Naive thymus-derived CD8-positive, alpha-beta T cell (primary cell): ENCODE results near the gene TFF1. TPM values are rescaled to one million over a fixed set of nuclear protein-coding genes. Genes with fewer than 3 reads are reported as not detected.

ENCODE experiments used
- ATAC-seq, 2 donors: fragments of 150-1000 bp; cut with Tn5 transposase in 1 of 2; sonication (Bioruptor Pico), chemical (Tn5 transposase) in 1 of 2; 1 replicate in 1 of 2; 2 replicates in 1 of 2; pipeline ENCODE4 v1.10.0; 2021; ENCODE audit warnings: mild to moderate bottlenecking in 2 of 2, moderate library complexity in 2 of 2
- POLR2A ChIA-PET: fragments of 350-600 bp; sonication (Branson Sonifier 250); formaldehyde crosslinking; loops from one replicate; lab custom pipeline; 2021; ENCODE audit warnings: antibody characterized with exemption; lab: Charles Lee
- DNase-seq, 10 donors: peaks; one replicate each; pipeline versions ENCODE4 v3.0.0 to v3.0.0-alpha.2; 2020 to 2022
- H3K27ac Mint-ChIP-seq, 10 donors: one replicate each; pipeline ENCODE4 v1.8.0; 2020 to 2022; ENCODE audit warnings: mild to moderate bottlenecking in 10 of 10, mixed read lengths in 10 of 10, moderate library complexity in 4 of 10, inconsistent platforms in 1 of 10
- H3K27me3 Mint-ChIP-seq, 5 donors: one replicate each; pipeline ENCODE4 v1.8.0; 2021 to 2022; ENCODE audit warnings: mixed read lengths in 5 of 5
- H3K36me3 Mint-ChIP-seq, 3 donors: one replicate each; pipeline ENCODE4 v1.8.0; 2020 to 2022; ENCODE audit warnings: mixed read lengths in 3 of 3, mild to moderate bottlenecking in 2 of 3, inconsistent platforms in 1 of 3
- H3K4me1 Mint-ChIP-seq, 4 donors: one replicate each; pipeline ENCODE4 v1.8.0; 2021 to 2022; ENCODE audit warnings: mixed read lengths in 4 of 4
- H3K4me3 Mint-ChIP-seq, 10 donors: one replicate each; pipeline ENCODE4 v1.8.0; 2020 to 2022; ENCODE audit warnings: mild to moderate bottlenecking in 10 of 10, mixed read lengths in 10 of 10, moderate library complexity in 6 of 10, inconsistent platforms in 1 of 10
- H3K9me3 Mint-ChIP-seq, 9 donors: one replicate each; pipeline ENCODE4 v1.8.0; 2020 to 2022; ENCODE audit warnings: mixed read lengths in 9 of 9, mild to moderate bottlenecking in 3 of 9, inconsistent platforms in 1 of 9, moderate library complexity in 1 of 9
- polyA plus RNA-seq, 3 donors: library from polyadenylated mRNA; unstranded; fragments of 300-500 nt; fragmentation: Illumina TruSeq; gene quantifications; one replicate each; pipeline ENCODE4 v1.2.3, GENCODE V29; 2021
- total RNA-seq, 8 experiments: library from RNA in 2 of 8; stranded (reverse) in 2 of 8; gene quantifications; one replicate each; pipeline ENCODE4 v1.2.3 and lab custom pipeline; 2021 to 2026

The TFF1 gene
- total and polyA plus RNA-seq, 5 experiments from 2014 or later = not detected

- no peaks in the 10 kb centered on the region for H3K27me3 Mint-ChIP-seq
- ATAC-seq = no peak
- peaks cover 13 to 28% (median 26%) of the 10 kb centered on the region in 3 donors for H3K36me3 Mint-ChIP-seq
- H3K9me3 Mint-ChIP-seq = no peaks in the 10 kb centered on the region
- H3K4me3 Mint-ChIP-seq = peak overlapping the region; percentile 86 to 99 (median 96)
- peaks cover 32 to 56% (median 44%) of the 10 kb centered on the region in 4 donors for H3K4me1 Mint-ChIP-seq
- DNase-seq = peak in 1 of 10 donors; percentile 33
- POLR2A ChIA-PET = no interaction called here
- H3K27ac Mint-ChIP-seq = peak overlapping the region; percentile 94 to 99 (median 97)
Measured at GRCh38 chr21:42407476-42407875, 41.1 kb upstream of the TFF1 start.

GRCh38 chr21:42406866-42407265 is 40.5 kb upstream of the TFF1 start:
- Mint-ChIP-seq H3K27ac (peak overlapping the region; percentile 94 to 99 (median 97)), H3K9me3 (peaks cover 0 to 4% (median 2%) of the 10 kb centered on the region in 9 donors), H3K4me1 (peaks cover 36 to 62% (median 47%) of the 10 kb centered on the region in 4 donors), H3K27me3 (no peaks in the 10 kb centered on the region), H3K36me3 (peaks cover 13 to 28% (median 26%) of the 10 kb centered on the region in 3 donors), H3K4me3 (peak overlapping the region; percentile 86 to 99 (median 96))
- DNase-seq (no peak), ATAC-seq (no peak)
- POLR2A ChIA-PET = interaction anchor here (9.4 kb wide), 1 partner anchor 14 kb away, joined by 273 read pairs; no protein-coding TSS in a partner anchor

GRCh38 chr21:42406201-42406621 is 39.9 kb upstream of the TFF1 start:
- Mint-ChIP-seq H3K36me3 (peaks cover 13 to 31% (median 28%) of the 10 kb centered on the region in 3 donors), H3K27ac (peak overlapping the region; percentile 94 to 99 (median 97)), H3K27me3 (no peaks in the 10 kb centered on the region), H3K4me3 (peak overlapping the region; percentile 86 to 99 (median 96)), H3K9me3 (peaks cover 0 to 9% (median 6%) of the 10 kb centered on the region in 9 donors), H3K4me1 (peaks cover 40 to 68% (median 53%) of the 10 kb centered on the region in 4 donors)
- DNase-seq = peak in 7 of 10 donors; percentile 32 to 67 (median 47)
- ATAC-seq = peak; percentile 52 to 53
- POLR2A ChIA-PET = interaction anchor here (0.7 to 9.4 kb wide), 4 partner anchors 13 to 122 kb away, joined by 3 to 273 read pairs (median 12); no protein-coding TSS in a partner anchor

GRCh38 chr21:42405064-42406013 is 39.0 kb upstream of the TFF1 start:
- DNase-seq (peak in 1 of 10 donors; percentile 23), ATAC-seq (no peak)
- H3K9me3 Mint-ChIP-seq = peaks cover 0 to 9% (median 6%) of the 10 kb centered on the region in 9 donors
- no peaks in the 10 kb centered on the region for H3K27me3 Mint-ChIP-seq
- H3K36me3 Mint-ChIP-seq = peaks cover 13 to 31% (median 28%) of the 10 kb centered on the region in 3 donors
- POLR2A ChIA-PET = interaction anchor here (0.7 to 9.4 kb wide), 14 partner anchors 12 to 342 kb away, joined by 3 to 273 read pairs (median 6); partner anchors contain the start of gene RSPH1
- H3K27ac Mint-ChIP-seq = peak overlapping the region; percentile 94 to 99 (median 97)
- H3K4me3 Mint-ChIP-seq = peak overlapping the region; percentile 86 to 99 (median 96)
- H3K4me1 Mint-ChIP-seq = peaks cover 40 to 68% (median 58%) of the 10 kb centered on the region in 4 donors

- peak overlapping the region; percentile 94 to 99 (median 97) for H3K27ac Mint-ChIP-seq
- H3K36me3 Mint-ChIP-seq = peaks cover 9 to 28% (median 26%) of the 10 kb centered on the region in 3 donors
- H3K4me3 Mint-ChIP-seq = peak overlapping the region; percentile 86 to 99 (median 96)
- H3K4me1 Mint-ChIP-seq = peaks cover 37 to 64% (median 57%) of the 10 kb centered on the region in 4 donors
- peak in 2 of 10 donors; percentile 23 to 25 for DNase-seq
- H3K9me3 Mint-ChIP-seq = peaks cover 0 to 9% (median 6%) of the 10 kb centered on the region in 9 donors
- ATAC-seq = peak; percentile 8 to 9
- POLR2A ChIA-PET = interaction anchor here (0.7 to 9.4 kb wide), 17 partner anchors 11 to 342 kb away, joined by 3 to 273 read pairs (median 6); partner anchors contain the start of genes RSPH1 and SLC37A1
- H3K27me3 Mint-ChIP-seq = no peaks in the 10 kb centered on the region
Measured at GRCh38 chr21:42404539-42404938, 38.2 kb upstream of the TFF1 start.

GRCh38 chr21:42403611-42404231 is 37.4 kb upstream of the TFF1 start, which contains the start of gene UBASH3A:
Gene UBASH3A (plus strand): TSS chr21:42403902. CDS start chr21:42403946, 44 bp downstream.
- POLR2A ChIA-PET = interaction anchor here (0.6 to 9.4 kb wide), 20 partner anchors 10 to 1609 kb away, joined by 3 to 273 read pairs (median 6); partner anchors contain the start of genes RSPH1, SLC37A1 and TRAPPC10
- peaks cover 0 to 9% (median 6%) of the 10 kb centered on the region in 9 donors for H3K9me3 Mint-ChIP-seq

GRCh38 chr21:42401820-42402251 is 35.5 kb upstream of the TFF1 start:
- Mint-ChIP-seq H3K27ac (peak overlapping the region in 9 of 10 donors; percentile 27 to 97 (median 77)), H3K9me3 (peaks cover 0 to 9% (median 6%) of the 10 kb centered on the region in 9 donors), H3K4me1 (peaks cover 37 to 67% (median 59%) of the 10 kb centered on the region in 4 donors), H3K4me3 (peak overlapping the region in 9 of 10 donors; percentile 18 to 86 (median 45)), H3K36me3 (peaks cover 5 to 15% (median 10%) of the 10 kb centered on the region in 3 donors), H3K27me3 (no peaks in the 10 kb centered on the region)
- POLR2A ChIA-PET = interaction anchor here (9.4 kb wide), 1 partner anchor 19 kb away, joined by 273 read pairs; no protein-coding TSS in a partner anchor
- DNase-seq = no peak
- ATAC-seq = no peak

More at GRCh38 chr21:42403611-42404231, 37.4 kb upstream of the TFF1 start, which contains the start of gene UBASH3A:
- ATAC-seq (peak; percentile 76 to 84), DNase-seq (peak in 9 of 10 donors; percentile 38 to 86 (median 69))
- H3K36me3 Mint-ChIP-seq = peaks cover 5 to 28% (median 21%) of the 10 kb centered on the region in 3 donors
- peak within 1 kb of the TSS; percentile 86 to 99 (median 96) for H3K4me3 Mint-ChIP-seq
- peak within 1 kb of the TSS; percentile 94 to 99 (median 97) for H3K27ac Mint-ChIP-seq
- H3K4me1 Mint-ChIP-seq = peaks cover 36 to 67% (median 59%) of the 10 kb centered on the region in 4 donors
- no peaks in the 10 kb centered on the region for H3K27me3 Mint-ChIP-seq

- Mint-ChIP-seq H3K27ac (peak overlapping the region in 4 of 10 donors; percentile 15 to 97 (median 78)), H3K36me3 (peaks cover 0 to 8% (median 3%) of the 10 kb centered on the region in 3 donors), H3K9me3 (peaks cover 0 to 9% (median 6%) of the 10 kb centered on the region in 9 donors), H3K27me3 (no peaks in the 10 kb centered on the region), H3K4me3 (no peak overlapping the region), H3K4me1 (peaks cover 31 to 60% (median 53%) of the 10 kb centered on the region in 4 donors)
- DNase-seq (no peak), ATAC-seq (no peak)
- POLR2A ChIA-PET = interaction anchor here (9.4 kb wide), 1 partner anchor 20 kb away, joined by 273 read pairs; no protein-coding TSS in a partner anchor
Measured at GRCh38 chr21:42401154-42401553, 34.8 kb upstream of the TFF1 start.

GRCh38 chr21:42400525-42400924 is 34.2 kb upstream of the TFF1 start:
- H3K4me3 Mint-ChIP-seq = no peak overlapping the region
- H3K9me3 Mint-ChIP-seq = peaks cover 0 to 9% (median 6%) of the 10 kb centered on the region in 9 donors
- DNase-seq (no peak), ATAC-seq (no peak)
- peaks cover 30 to 58% (median 51%) of the 10 kb centered on the region in 4 donors for H3K4me1 Mint-ChIP-seq
- H3K36me3 Mint-ChIP-seq = peaks cover 0 to 6% (median under 1%) of the 10 kb centered on the region in 3 donors
- H3K27me3 Mint-ChIP-seq = no peaks in the 10 kb centered on the region
- peak overlapping the region in 5 of 10 donors; percentile 27 to 88 (median 39) for H3K27ac Mint-ChIP-seq
- POLR2A ChIA-PET = interaction anchor here (9.4 kb wide), 1 partner anchor 21 kb away, joined by 273 read pairs; no protein-coding TSS in a partner anchor

- POLR2A ChIA-PET = interaction anchor here (0.6 to 9.4 kb wide), 6 partner anchors 11 to 205 kb away, joined by 3 to 273 read pairs (median 4); no protein-coding TSS in a partner anchor
- Mint-ChIP-seq H3K9me3 (peaks cover 0 to 9% (median 6%) of the 10 kb centered on the region in 9 donors), H3K4me1 (peaks cover 28 to 60% (median 48%) of the 10 kb centered on the region in 4 donors), H3K4me3 (peak overlapping the region in 7 of 10 donors; percentile 5 to 70 (median 35)), H3K27me3 (no peaks in the 10 kb centered on the region), H3K36me3 (peaks cover 0 to 5% (median 0%) of the 10 kb centered on the region in 3 donors), H3K27ac (peak overlapping the region; percentile 45 to 92 (median 70))
- DNase-seq (no peak), ATAC-seq (no peak)
Measured at GRCh38 chr21:42398436-42399028, 32.2 kb upstream of the TFF1 start.
